ENCODE measurements around the gene SLCO2A1. TPM values are rescaled to one million over a fixed set of nuclear protein-coding genes. Genes with fewer than 3 reads are reported as not detected.

The SLCO2A1 gene
- total RNA-seq, 1 donor from 2014 or later, result 2.5 TPM

DNA sequence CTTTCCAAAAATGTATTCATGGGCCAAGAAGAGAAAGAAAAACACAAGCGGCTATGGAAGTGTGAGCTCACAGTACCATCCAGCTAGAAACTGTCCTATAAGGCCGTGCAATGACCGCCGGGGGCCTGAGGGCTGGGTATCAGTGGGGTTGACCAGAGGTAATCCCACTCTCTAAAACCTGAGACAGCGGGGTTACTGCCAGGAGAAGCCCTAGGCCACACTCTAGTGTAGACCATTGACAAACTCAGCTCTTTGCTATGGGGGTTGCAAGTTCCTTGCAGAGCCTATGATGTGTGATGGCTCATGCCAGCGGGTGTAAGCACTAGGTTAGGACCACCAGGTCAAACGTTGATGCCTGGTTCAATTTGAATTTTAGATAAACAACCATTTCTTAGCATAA lies 25.9 kb upstream of the SLCO2A1 start:
- no peak for DNase-seq (ENCODE audit: low read depth)
- no peaks in the 10 kb centered on the region for H3K36me3 ChIP-seq (ENCODE audit: control insufficient read depth, insufficient read depth, low read length)
- no peaks in the 10 kb centered on the region for H3K27me3 ChIP-seq (ENCODE audit: control insufficient read depth, insufficient read depth, low read length)
- H3K4me3 ChIP-seq (ENCODE audit: low read depth, low read length), result no peak overlapping the region
- TF ChIP-seq, protein P1, sequence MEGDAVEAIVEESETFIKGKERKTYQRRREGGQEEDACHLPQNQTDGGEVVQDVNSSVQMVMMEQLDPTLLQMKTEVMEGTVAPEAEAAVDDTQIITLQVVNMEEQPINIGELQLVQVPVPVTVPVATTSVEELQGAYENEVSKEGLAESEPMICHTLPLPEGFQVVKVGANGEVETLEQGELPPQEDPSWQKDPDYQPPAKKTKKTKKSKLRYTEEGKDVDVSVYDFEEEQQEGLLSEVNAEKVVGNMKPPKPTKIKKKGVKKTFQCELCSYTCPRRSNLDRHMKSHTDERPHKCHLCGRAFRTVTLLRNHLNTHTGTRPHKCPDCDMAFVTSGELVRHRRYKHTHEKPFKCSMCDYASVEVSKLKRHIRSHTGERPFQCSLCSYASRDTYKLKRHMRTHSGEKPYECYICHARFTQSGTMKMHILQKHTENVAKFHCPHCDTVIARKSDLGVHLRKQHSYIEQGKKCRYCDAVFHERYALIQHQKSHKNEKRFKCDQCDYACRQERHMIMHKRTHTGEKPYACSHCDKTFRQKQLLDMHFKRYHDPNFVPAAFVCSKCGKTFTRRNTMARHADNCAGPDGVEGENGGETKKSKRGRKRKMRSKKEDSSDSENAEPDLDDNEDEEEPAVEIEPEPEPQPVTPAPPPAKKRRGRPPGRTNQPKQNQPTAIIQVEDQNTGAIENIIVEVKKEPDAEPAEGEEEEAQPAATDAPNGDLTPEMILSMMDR (IDR thresholded peaks at IDR 0.05; ENCODE audit: insufficient read depth, low read length, poor library complexity, severe bottlenecking), result no peak

DNA sequence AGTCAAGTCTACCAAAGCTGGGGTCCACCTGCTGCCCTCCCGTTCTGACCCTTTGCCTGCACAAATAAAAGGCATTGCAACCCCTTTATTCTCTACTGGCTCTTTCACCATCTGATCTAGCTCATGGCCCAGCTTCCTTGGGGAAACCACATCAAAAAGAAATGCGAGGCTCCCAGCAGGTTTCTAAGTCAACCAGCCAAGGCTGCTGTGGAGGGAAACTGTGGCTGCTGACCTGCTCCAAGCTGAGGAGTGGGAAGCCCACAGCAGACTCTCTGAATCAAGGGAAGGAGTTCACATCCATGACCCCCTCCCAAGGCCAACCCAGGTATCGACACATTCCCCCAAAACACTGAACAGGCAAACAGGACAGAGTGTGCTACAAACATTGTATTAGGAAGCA lies 25.2 kb upstream of the SLCO2A1 start:
- no peak for DNase-seq (ENCODE audit: low read depth)
- TF ChIP-seq, protein P1 (IDR thresholded peaks at IDR 0.05; ENCODE audit: insufficient read depth, low read length, poor library complexity, severe bottlenecking), result no peak
- H3K27me3 ChIP-seq (ENCODE audit: control insufficient read depth, insufficient read depth, low read length), result no peaks in the 10 kb centered on the region
- no peak overlapping the region for H3K4me3 ChIP-seq (ENCODE audit: low read depth, low read length)
- H3K36me3 ChIP-seq (ENCODE audit: control insufficient read depth, insufficient read depth, low read length), result no peaks in the 10 kb centered on the region

DNA sequence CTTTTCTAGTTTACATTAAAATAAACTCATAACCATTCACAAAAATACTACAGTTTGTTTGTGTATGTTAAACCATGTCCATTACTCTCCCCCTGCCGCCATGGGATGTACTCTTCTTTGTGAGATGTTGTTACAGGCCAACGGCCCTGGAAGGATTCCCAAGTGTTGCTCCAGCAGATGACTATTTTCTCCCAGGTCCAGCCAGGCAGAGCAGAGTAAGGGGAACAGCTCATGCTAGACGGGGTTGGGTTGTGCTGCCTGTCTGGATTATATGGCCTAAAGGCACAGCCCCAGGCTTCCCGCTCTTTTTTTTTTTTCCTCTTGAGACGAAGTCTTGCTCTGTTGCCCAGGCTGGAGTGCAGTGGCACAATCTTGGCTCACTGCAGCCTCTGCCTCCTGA lies 24.5 kb upstream of the SLCO2A1 start:
- TF ChIP-seq, protein P1 (IDR thresholded peaks at IDR 0.05; ENCODE audit: insufficient read depth, low read length, poor library complexity, severe bottlenecking), result no peak
- H3K4me3 ChIP-seq (ENCODE audit: low read depth, low read length), result no peak overlapping the region

DNA sequence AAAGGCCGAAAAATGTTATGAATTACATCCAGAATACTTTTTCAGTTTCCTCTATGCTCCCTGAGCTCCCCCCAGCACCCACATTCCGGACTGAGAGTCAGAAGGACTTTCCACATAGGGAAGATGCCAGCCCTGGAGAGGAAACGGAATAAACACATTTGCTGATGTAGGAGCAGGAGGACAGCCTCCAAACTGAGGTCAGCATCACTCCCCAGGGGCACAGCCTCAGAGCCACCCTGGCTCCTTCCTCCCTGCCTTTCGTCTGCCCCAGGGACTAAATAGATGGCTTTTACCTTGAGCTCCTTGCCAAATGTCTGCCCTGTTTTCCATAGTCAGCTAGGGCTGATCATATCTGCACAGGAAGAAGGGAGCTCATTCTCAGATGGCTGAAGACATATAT lies 22.6 kb upstream of the SLCO2A1 start:
- H3K27me3 ChIP-seq (ENCODE audit: control insufficient read depth, insufficient read depth, low read length), result no peaks in the 10 kb centered on the region
- H3K36me3 ChIP-seq (ENCODE audit: control insufficient read depth, insufficient read depth, low read length), result no peaks in the 10 kb centered on the region
- no peak overlapping the region for H3K4me3 ChIP-seq (ENCODE audit: low read depth, low read length)
- no peak for DNase-seq (ENCODE audit: low read depth)
- TF ChIP-seq, protein P1 (IDR thresholded peaks at IDR 0.05; ENCODE audit: insufficient read depth, low read length, poor library complexity, severe bottlenecking), result no peak

More for the DNA sequence above, 24.5 kb upstream of the SLCO2A1 start:
- Histone ChIP-seq H3K27me3 (ENCODE audit: control insufficient read depth, insufficient read depth, low read length) (no peaks in the 10 kb centered on the region), H3K36me3 (ENCODE audit: control insufficient read depth, insufficient read depth, low read length) (no peaks in the 10 kb centered on the region)
- no peak for DNase-seq (ENCODE audit: low read depth)

DNA sequence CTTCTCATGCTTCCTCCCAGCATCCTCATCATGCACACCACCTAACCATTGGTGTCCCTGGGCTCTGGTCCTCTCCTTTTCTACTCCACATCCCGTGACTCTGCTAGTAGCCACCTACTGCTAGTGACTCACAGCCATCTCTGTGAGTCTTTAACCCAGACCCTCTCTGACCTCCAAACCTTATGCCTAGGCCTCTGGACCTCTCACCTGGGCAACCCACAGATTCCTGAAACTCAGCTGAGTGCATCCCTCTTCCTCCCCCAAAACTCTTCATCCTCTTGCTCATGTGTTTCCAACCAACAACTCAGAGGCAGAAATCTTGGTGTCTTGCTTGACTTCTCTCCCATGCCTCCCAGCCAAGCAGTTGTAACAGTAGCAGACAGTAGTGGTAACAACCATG lies 20.0 kb upstream of the SLCO2A1 start:
- DNase-seq (ENCODE audit: low read depth), result no peak
- TF ChIP-seq, protein P1 (IDR thresholded peaks at IDR 0.05; ENCODE audit: insufficient read depth, low read length, poor library complexity, severe bottlenecking), result no peak
- H3K36me3 ChIP-seq (ENCODE audit: control insufficient read depth, insufficient read depth, low read length), result no peaks in the 10 kb centered on the region
- no peaks in the 10 kb centered on the region for H3K27me3 ChIP-seq (ENCODE audit: control insufficient read depth, insufficient read depth, low read length)
- H3K4me3 ChIP-seq (ENCODE audit: low read depth, low read length), result no peak overlapping the region

DNA sequence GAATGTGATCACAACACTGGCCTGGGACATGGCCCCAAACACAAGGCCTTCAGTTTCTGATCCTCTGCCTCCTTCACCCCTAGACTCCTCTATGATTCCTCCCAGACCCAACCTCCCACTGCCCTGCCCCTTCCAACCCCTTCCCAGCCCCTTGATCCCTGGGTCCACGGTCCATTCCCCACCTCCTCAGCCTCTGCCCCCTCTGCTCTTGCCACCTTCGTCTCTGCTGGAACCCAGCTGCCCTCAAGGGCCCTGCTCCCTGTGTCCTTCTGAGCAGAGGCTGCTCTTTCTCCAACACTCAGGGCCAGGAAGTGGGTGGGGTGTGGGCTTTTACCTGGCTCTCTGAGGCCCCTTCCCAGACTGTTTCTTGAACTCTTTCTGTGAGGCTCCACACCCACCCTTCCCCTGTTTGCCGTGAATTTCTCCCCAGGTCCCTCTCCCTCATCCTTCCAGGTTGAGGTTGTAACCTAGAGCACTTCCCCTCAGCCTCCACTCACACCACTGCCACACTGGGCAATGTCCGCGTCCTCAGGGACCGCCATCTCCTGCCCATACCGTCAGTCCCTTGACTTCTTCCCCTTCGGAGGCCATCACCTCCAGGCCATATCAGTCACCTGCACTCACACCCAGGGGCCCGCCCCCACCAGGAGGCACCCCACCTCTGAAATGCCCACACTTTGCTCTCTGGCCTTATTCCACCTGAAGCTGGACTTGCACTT lies 18.7 kb upstream of the SLCO2A1 start:
- Histone ChIP-seq H3K36me3 (ENCODE audit: control insufficient read depth, insufficient read depth, low read length) (no peaks in the 10 kb centered on the region), H3K27me3 (ENCODE audit: control insufficient read depth, insufficient read depth, low read length) (no peaks in the 10 kb centered on the region), H3K4me3 (ENCODE audit: low read depth, low read length) (no peak overlapping the region)
- TF ChIP-seq, protein P1 (IDR thresholded peaks at IDR 0.05; ENCODE audit: insufficient read depth, low read length, poor library complexity, severe bottlenecking), result no peak
- DNase-seq (ENCODE audit: low read depth), result no peak

All from kidney epithelial cell (primary cell).